HepG2 (cell line): ENCODE data around the gene GPBAR1. TPM values are rescaled to one million over a fixed set of nuclear protein-coding genes. Genes with fewer than 3 reads are reported as not detected.
A peak's percentile ranks its signal among the peaks of the same experiment; 100 is the strongest.

Source experiments
- ATF7-NPFF ChIP-seq: sonication (generic); formaldehyde crosslinking; IDR thresholded peaks from 2 replicates; pipeline ENCODE4 v1.8.1; 2023; ENCODE audit warnings: mild to moderate bottlenecking, low read depth, missing genetic modification reagents, moderate library complexity
- CBX5 ChIP-seq: sonication (generic); formaldehyde crosslinking; IDR thresholded peaks from 2 replicates; pipeline ENCODE4 v1.4.0; 2020; ENCODE audit warnings: missing genetic modification reagents, borderline replicate concordance
- CREM ChIP-seq, 2 experiments: sonication (generic) in 1 of 2; formaldehyde crosslinking in 1 of 2; IDR thresholded peaks; 2 replicates each; pipeline versions ENCODE4 v1.4.0 to v1.6.1; 2016 to 2020; ENCODE audit warnings: antibody characterized with exemption in 1 of 2, mild to moderate bottlenecking in 1 of 2, missing genetic modification reagents in 1 of 2
- ETV6 ChIP-seq: sonication (generic); formaldehyde crosslinking; conservative IDR thresholded peaks from 2 replicates; pipeline ENCODE4 v1.4.0; 2020; ENCODE audit warnings: missing genetic modification reagents
- EZH2 ChIP-seq: conservative IDR thresholded peaks from 2 replicates; pipeline ENCODE4 v1.6.1; 2012; ENCODE audit warnings: mild to moderate bottlenecking, low read depth, low read length, moderate library complexity
- PATZ1 ChIP-seq: sonication (generic); formaldehyde crosslinking; IDR thresholded peaks from 2 replicates; pipeline ENCODE4 v1.4.0; 2020; ENCODE audit warnings: missing genetic modification reagents
- PRMT3 ChIP-seq: sonication (generic); formaldehyde crosslinking; IDR thresholded peaks from 2 replicates; pipeline ENCODE4 v1.8.1; 2022; ENCODE audit warnings: low read depth, mild to moderate bottlenecking, moderate library complexity, missing genetic modification reagents, borderline replicate concordance
- SMARCE1 ChIP-seq: fragments of 450-650 bp; IDR thresholded peaks from 2 replicates; pipeline ENCODE4 v1.6.1; 2017; ENCODE audit warnings: borderline replicate concordance
- SP2 ChIP-seq: sonication (generic); formaldehyde crosslinking; IDR thresholded peaks from 2 replicates; pipeline ENCODE4 v1.5.1; 2020; ENCODE audit warnings: mild to moderate bottlenecking, missing genetic modification reagents
- TFAP4 ChIP-seq: sonication (generic); IDR thresholded peaks from 2 replicates; pipeline ENCODE4 v1.6.1; 2016; ENCODE audit warnings: low read depth, borderline replicate concordance
- TRAFD1 ChIP-seq: sonication (generic); formaldehyde crosslinking; IDR thresholded peaks from 2 replicates; pipeline ENCODE4 v1.5.1; 2020; ENCODE audit warnings: missing genetic modification reagents, mild to moderate bottlenecking, borderline replicate concordance
- ZBTB7A ChIP-seq: sonication (generic); formaldehyde crosslinking; IDR thresholded peaks from 2 replicates; pipeline ENCODE4 v1.8.0; 2022; ENCODE audit warnings: mild to moderate bottlenecking, missing genetic modification reagents
- ZNF12 ChIP-seq: sonication (generic); formaldehyde crosslinking; IDR thresholded peaks from 2 replicates; pipeline ENCODE4 v1.5.0; 2020; ENCODE audit warnings: missing genetic modification reagents
- ZNF180 ChIP-seq: sonication (generic); formaldehyde crosslinking; IDR thresholded peaks from 2 replicates; pipeline ENCODE4 v1.4.0; 2020; ENCODE audit warnings: low read depth, missing genetic modification reagents, borderline replicate concordance
- ZNF256 ChIP-seq: sonication (generic); formaldehyde crosslinking; conservative IDR thresholded peaks from 2 replicates; pipeline ENCODE4 v1.4.0; 2020; ENCODE audit warnings: missing genetic modification reagents
- ZNF3 ChIP-seq: IDR thresholded peaks from 2 replicates; pipeline ENCODE4 v1.7.0; 2017; ENCODE audit warnings: inconsistent platforms
- ZNF564 ChIP-seq: sonication (generic); formaldehyde crosslinking; IDR thresholded peaks from 2 replicates; pipeline ENCODE4 v1.8.1; 2023; ENCODE audit warnings: mild to moderate bottlenecking, missing genetic modification reagents
- ZNF574 ChIP-seq: sonication (generic); formaldehyde crosslinking; IDR thresholded peaks from 2 replicates; pipeline ENCODE4 v1.4.0; 2020; ENCODE audit warnings: missing genetic modification reagents
- ZNF724P ChIP-seq: sonication (generic); formaldehyde crosslinking; IDR thresholded peaks from 2 replicates; pipeline ENCODE4 v1.8.0; 2022; ENCODE audit warnings: missing genetic modification reagents, borderline replicate concordance
- ZNF772 ChIP-seq: sonication (generic); formaldehyde crosslinking; IDR thresholded peaks from 2 replicates; pipeline ENCODE4 v1.5.0; 2020; ENCODE audit warnings: mild to moderate bottlenecking, missing genetic modification reagents
- ZNF777 ChIP-seq: sonication (generic); formaldehyde crosslinking; IDR thresholded peaks from 2 replicates; pipeline ENCODE4 v1.4.0; 2020; ENCODE audit warnings: missing genetic modification reagents
- ZSCAN20 ChIP-seq: sonication (generic); formaldehyde crosslinking; IDR thresholded peaks from 2 replicates; pipeline ENCODE4 v1.4.0; 2020; ENCODE audit warnings: missing genetic modification reagents, mild to moderate bottlenecking, borderline replicate concordance
- polyA plus RNA-seq, 8 experiments: library from polyadenylated mRNA; depleted of rRNA in 3 of 8; stranded (reverse) in 7 of 8; unstranded in 1 of 8; fragments of >200 nt; fragmentation: Illumina TruSeq in 4 of 8; extraction: Trizol in 4 of 8; gene quantifications; 2 replicates each; pipeline versions ENCODE4 v1.2.1 to v1.2.3, GENCODE V29; 2011 to 2016; ENCODE audit warnings: low read depth in 4 of 8, missing spikeins in 1 of 8, mixed read lengths in 1 of 8; ENCODE audit not compliant: insufficient read depth in 1 of 8
- total RNA-seq, 5 experiments: library from RNA; depleted of rRNA; stranded (reverse); fragments of >200 nt; fragmentation: Illumina TruSeq; extraction: Trizol; gene quantifications; 2 replicates each; pipeline ENCODE4 v1.2.3, GENCODE V29; 2016; ENCODE audit warnings: low read depth in 1 of 5

The GPBAR1 gene
- total and polyA plus RNA-seq, 2 of the 13 experiments (the other 11 are each of a cell fraction or from before 2014, with no cell fraction given) = 0.05 to 0.09 TPM

GRCh38 chr2:218269900-218270720, 9.3 kb downstream of the GPBAR1 start, which contains the start of the genes AAMP and PNKD (continued):
- TF ChIP-seq ZSCAN20 (peak; percentile 73; the same call in 1 of the 2 replicates), PRMT3 (CRISPR knock-in tag) (no peak), ZNF256 (CRISPR knock-in tag) (peak; percentile 81; the same call in 1 of the 2 replicates), ATF7-NPFF (CRISPR knock-in tag) (no peak), ETV6 (CRISPR knock-in tag) (peak; percentile 78), ZNF724P (CRISPR knock-in tag) (no peak; the same call in 1 of the 2 replicates), CBX5 (CRISPR knock-in tag) (no peak; the same call in 1 of the 2 replicates), TFAP4 (0 out of 2 replicates have a peak, but pooled peaks have one; percentile 16), SP2 (peak; percentile 99), ZNF574 (CRISPR knock-in tag) (peak; percentile 93), ZNF180 (CRISPR knock-in tag) (no peak), PATZ1 (CRISPR knock-in tag) (peak; percentile 62), ZNF3 (no peak), ZNF777 (CRISPR knock-in tag) (peak; percentile 61), ZBTB7A (CRISPR knock-in tag) (no peak), TRAFD1 (CRISPR knock-in tag) (peak; percentile 93; the same call in 1 of the 2 replicates), SMARCE1 (no peak), ZNF564 (CRISPR knock-in tag) (peak; percentile 48; the same call in 1 of the 2 replicates), ZNF12 (CRISPR knock-in tag) (0 out of 2 replicates have a peak, but pooled peaks have one; percentile 12), ZNF772 (CRISPR knock-in tag) (peak; percentile 13; the same call in 1 of the 2 replicates), EZH2 (no peak), CREM (IDR thresholded peaks at IDR 0.05) (peak; percentile 100), CREM (CRISPR knock-in tag; IDR thresholded peaks at IDR 0.05) (0 out of 2 replicates have a peak, but pooled peaks have one; percentile 24)
